CD14-positive monocyte (primary cell): ENCODE data around the gene P3H3. TPM values are rescaled to one million over a fixed set of nuclear protein-coding genes. Genes with fewer than 3 reads are reported as not detected.

ENCODE experiments used
- DNase-seq, 3 donors: peaks; one replicate each; pipeline ENCODE4 v3.0.0-alpha.2; 2011 to 2022
- H2AFZ ChIP-seq: 2 replicates; pipeline ENCODE4 v1.6.0; 2012; ENCODE audit warnings: mild to moderate bottlenecking, low read depth, low read length, inconsistent platforms; ENCODE audit not compliant: insufficient read depth, poor library complexity, severe bottlenecking
- H3K27ac ChIP-seq, 2 donors: 1 replicate in 1 of 2; 2 replicates in 1 of 2; pipeline ENCODE4 v1.5.1; 2012 to 2013; ENCODE audit warnings: low read length in 2 of 2, control low read depth in 1 of 2, inconsistent platforms in 1 of 2, low read depth in 1 of 2, mild to moderate bottlenecking in 1 of 2
- H3K27me3 ChIP-seq, 2 donors: one replicate each; pipeline versions ENCODE4 v1.6.0 to v1.6.1; 2011 to 2013; ENCODE audit warnings: low read length in 2 of 2; ENCODE audit not compliant: control insufficient read depth in 2 of 2, insufficient read depth in 2 of 2
- H3K36me3 ChIP-seq, 2 donors: replicated peaks in 1 of 2; 1 replicate in 1 of 2; 2 replicates in 1 of 2; pipeline versions ENCODE4 v1.5.1 to v1.6.1; 2012 to 2013; ENCODE audit warnings: low read length in 2 of 2, control low read depth in 1 of 2, inconsistent platforms in 1 of 2, mild to moderate bottlenecking in 1 of 2; ENCODE audit not compliant: insufficient read depth in 2 of 2, control insufficient read depth in 1 of 2
- H3K4me1 ChIP-seq, 2 donors: 1 replicate in 1 of 2; 2 replicates in 1 of 2; pipeline versions ENCODE4 v1.5.1 to v1.6.1; 2012 to 2013; ENCODE audit warnings: low read length in 2 of 2, control low read depth in 1 of 2, inconsistent platforms in 1 of 2, mild to moderate bottlenecking in 1 of 2, moderate library complexity in 1 of 2; ENCODE audit not compliant: insufficient read depth in 2 of 2, control insufficient read depth in 1 of 2
- H3K4me2 ChIP-seq: replicated peaks from 2 replicates; pipeline ENCODE3; 2012; ENCODE audit warnings: low read length, moderate library complexity, mild to moderate bottlenecking; ENCODE audit not compliant: poor library complexity, severe bottlenecking; ENCODE audit errors: extremely low read depth
- H3K4me3 ChIP-seq, 3 experiments: fragments of 200-600 bp in 1 of 3; sonication (generic) in 1 of 3; replicated peaks in 1 of 3; 1 replicate in 2 of 3; 2 replicates in 1 of 3; pipeline ENCODE4 v1.5.1; 2011 to 2013; ENCODE audit warnings: low read length in 3 of 3, mild to moderate bottlenecking in 3 of 3, control low read depth in 2 of 3, low read depth in 2 of 3, inconsistent platforms in 1 of 3, moderate library complexity in 1 of 3
- H3K79me2 ChIP-seq: 2 replicates; pipeline ENCODE4 v1.6.0; 2012; ENCODE audit warnings: mild to moderate bottlenecking, control low read depth, inconsistent platforms, low read length, moderate library complexity; ENCODE audit not compliant: insufficient read depth
- H3K9ac ChIP-seq: 2 replicates; pipeline ENCODE4 v1.6.0; 2017; ENCODE audit warnings: low read length, mild to moderate bottlenecking; ENCODE audit not compliant: insufficient read depth, poor library complexity, severe bottlenecking
- H3K9me3 ChIP-seq, 2 donors: replicated peaks in 1 of 2; 1 replicate in 1 of 2; 2 replicates in 1 of 2; pipeline versions ENCODE4 v1.5.1 to v1.6.1; 2012 to 2013; ENCODE audit warnings: low read length in 2 of 2, control low read depth in 1 of 2; ENCODE audit not compliant: control insufficient read depth in 1 of 2, insufficient read depth in 1 of 2
- H4K20me1 ChIP-seq: 2 replicates; pipeline ENCODE4 v1.6.0; 2012; ENCODE audit warnings: mild to moderate bottlenecking, low read length, control low read depth, moderate library complexity; ENCODE audit not compliant: insufficient read depth
- H3K27ac Mint-ChIP-seq, 7 donors: one replicate each; pipeline ENCODE4 v1.8.0; 2020; ENCODE audit warnings: mild to moderate bottlenecking in 7 of 7, mixed read lengths in 7 of 7, moderate library complexity in 6 of 7, inconsistent platforms in 2 of 7
- H3K27me3 Mint-ChIP-seq, 3 donors: one replicate each; pipeline ENCODE4 v1.8.0; 2021 to 2022; ENCODE audit warnings: low read depth in 3 of 3, mild to moderate bottlenecking in 3 of 3, mixed read lengths in 3 of 3, moderate library complexity in 3 of 3, inconsistent platforms in 1 of 3
- H3K36me3 Mint-ChIP-seq, 2 donors: one replicate each; pipeline ENCODE4 v1.8.0; 2020; ENCODE audit warnings: mixed read lengths in 2 of 2, inconsistent platforms in 1 of 2, mild to moderate bottlenecking in 1 of 2
- H3K4me1 Mint-ChIP-seq: one replicate; pipeline ENCODE4 v1.8.0; 2020; ENCODE audit warnings: mild to moderate bottlenecking, mixed read lengths
- H3K4me3 Mint-ChIP-seq, 2 donors: one replicate each; pipeline ENCODE4 v1.8.0; 2020; ENCODE audit warnings: mild to moderate bottlenecking in 2 of 2, mixed read lengths in 2 of 2, moderate library complexity in 1 of 2
- H3K9me3 Mint-ChIP-seq, 7 donors: one replicate each; pipeline ENCODE4 v1.8.0; 2020 to 2022; ENCODE audit warnings: mixed read lengths in 7 of 7, mild to moderate bottlenecking in 6 of 7, moderate library complexity in 6 of 7, inconsistent platforms in 2 of 7
- WGBS: methylation state at CpG from one replicate; pipeline ENCODE4 v1.1.5; 2013; ENCODE audit warnings: missing lambda C conversion rate; ENCODE audit not compliant: insufficient coverage; 5-methylcytosine and 5-hydroxymethylcytosine counted together
- intact Hi-C, 2 donors: fragments of 100-400 bp; cut with micrococcal nuclease; formaldehyde crosslinking; loops; one replicate each; pipeline versions ENCODE4 v1.15.0 to v1.15.1; 2023
- polyA plus RNA-seq, 3 donors: library from polyadenylated mRNA; depleted of rRNA in 1 of 3; unstranded in 2 of 3; stranded (reverse) in 1 of 3; fragments of 300-500 nt in 2 of 3; fragments of >200 nt in 1 of 3; fragmentation: Illumina TruSeq in 2 of 3; gene quantifications; 1 replicate in 2 of 3; 2 replicates in 1 of 3; pipeline ENCODE4 v1.2.3, GENCODE V29; 2012 to 2021
- TF ChIP-seq, protein P1 (sequence below): fragments of 200-600 bp; IDR thresholded peaks from one replicate; pipeline ENCODE4 v1.8.0; 2022; ENCODE audit warnings: antibody characterized with exemption, mild to moderate bottlenecking

P3H3 gene
- polyA plus RNA-seq, 3 donors, result 0.56 TPM; not detected in 2

DNA sequence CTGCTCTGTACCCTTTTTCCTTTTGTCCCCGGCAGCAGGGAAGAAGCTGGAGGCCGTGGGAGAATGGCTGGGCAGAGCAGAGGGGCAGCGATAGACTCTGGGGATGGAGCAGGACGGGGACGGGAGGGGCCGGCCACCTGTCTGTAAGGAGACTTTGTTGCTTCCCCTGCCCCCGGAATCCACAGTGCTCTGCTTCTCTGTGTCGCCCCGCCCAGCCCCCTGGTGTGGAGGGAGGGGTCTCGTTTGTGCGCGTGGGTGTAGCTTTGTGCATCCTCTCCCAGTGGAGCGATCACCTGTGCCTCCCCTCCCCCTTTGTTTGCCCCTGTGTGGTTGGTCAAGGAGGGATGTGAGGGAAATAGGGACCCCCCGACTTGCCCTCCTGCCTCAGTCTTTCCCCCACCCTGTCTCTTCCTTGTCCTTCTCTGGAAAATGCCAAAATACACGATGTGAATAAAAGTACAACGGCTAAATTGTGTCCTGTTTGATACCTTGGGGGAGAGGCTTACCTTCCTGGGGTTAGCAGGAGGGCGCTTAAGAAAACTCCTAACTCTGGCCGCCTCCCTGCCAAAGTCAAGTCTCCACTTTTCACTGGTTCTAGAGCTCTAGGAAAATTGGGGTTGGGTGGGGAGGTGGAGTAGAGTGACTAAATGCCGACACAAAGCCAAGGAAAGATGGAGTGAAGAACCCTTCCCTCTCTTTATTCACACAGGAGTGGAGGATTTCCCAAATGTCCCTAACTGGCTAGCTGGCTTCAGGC, 38.1 kb downstream of the P3H3 start:
- H3K4me1 ChIP-seq, result peaks cover 26 to 43% of the 10 kb centered on the region in 2 donors
- intact Hi-C loops, result loop anchor here in 1 of 2 donors (5.0 kb wide), 1 partner anchor 246 kb away; no protein-coding TSS in a partner anchor
- peaks cover 0 to 5% (median 3%) of the 10 kb centered on the region in 3 donors for H3K27me3 Mint-ChIP-seq
- peaks cover 62 to 78% of the 10 kb centered on the region in 2 donors for H3K36me3 Mint-ChIP-seq
- no peaks in the 10 kb centered on the region for H3K27me3 ChIP-seq
- peak overlapping the region; percentile 97 for H2AFZ ChIP-seq
- peak overlapping the region; percentile 92 for H3K4me3 Mint-ChIP-seq
- H3K4me3 ChIP-seq, result peak overlapping the region; percentile 41 to 97 (median 76)
- H3K9ac ChIP-seq, result peak overlapping the region; percentile 88
- no peaks in the 10 kb centered on the region for H3K9me3 Mint-ChIP-seq
- H3K4me1 Mint-ChIP-seq, result peaks cover 41% of the 10 kb centered on the region
- DNase-seq, result no peak
- H3K4me2 ChIP-seq, result peak overlapping the region; percentile 94
- TF ChIP-seq, protein P1, sequence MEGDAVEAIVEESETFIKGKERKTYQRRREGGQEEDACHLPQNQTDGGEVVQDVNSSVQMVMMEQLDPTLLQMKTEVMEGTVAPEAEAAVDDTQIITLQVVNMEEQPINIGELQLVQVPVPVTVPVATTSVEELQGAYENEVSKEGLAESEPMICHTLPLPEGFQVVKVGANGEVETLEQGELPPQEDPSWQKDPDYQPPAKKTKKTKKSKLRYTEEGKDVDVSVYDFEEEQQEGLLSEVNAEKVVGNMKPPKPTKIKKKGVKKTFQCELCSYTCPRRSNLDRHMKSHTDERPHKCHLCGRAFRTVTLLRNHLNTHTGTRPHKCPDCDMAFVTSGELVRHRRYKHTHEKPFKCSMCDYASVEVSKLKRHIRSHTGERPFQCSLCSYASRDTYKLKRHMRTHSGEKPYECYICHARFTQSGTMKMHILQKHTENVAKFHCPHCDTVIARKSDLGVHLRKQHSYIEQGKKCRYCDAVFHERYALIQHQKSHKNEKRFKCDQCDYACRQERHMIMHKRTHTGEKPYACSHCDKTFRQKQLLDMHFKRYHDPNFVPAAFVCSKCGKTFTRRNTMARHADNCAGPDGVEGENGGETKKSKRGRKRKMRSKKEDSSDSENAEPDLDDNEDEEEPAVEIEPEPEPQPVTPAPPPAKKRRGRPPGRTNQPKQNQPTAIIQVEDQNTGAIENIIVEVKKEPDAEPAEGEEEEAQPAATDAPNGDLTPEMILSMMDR, result no peak
- H3K27ac ChIP-seq, result peak overlapping the region; percentile 63 to 86
- H3K27ac Mint-ChIP-seq, result peak overlapping the region; percentile 64 to 95 (median 91)
- H3K9me3 ChIP-seq, result no peaks in the 10 kb centered on the region
- peaks cover 38% of the 10 kb centered on the region for H4K20me1 ChIP-seq
- peaks cover 38% of the 10 kb centered on the region for H3K79me2 ChIP-seq
- peaks cover 56 to 68% of the 10 kb centered on the region in 2 donors for H3K36me3 ChIP-seq
- WGBS, result 100% methylated on average over 2 of the region's 19 CpGs

GRCh38 chr12:6866920-6867412, 38.8 kb downstream of the P3H3 start:
- peak overlapping the region; percentile 94 for H3K4me2 ChIP-seq
- H3K4me1 Mint-ChIP-seq, result peaks cover 48% of the 10 kb centered on the region
- H3K27ac ChIP-seq, result peak overlapping the region; percentile 63 to 86
- peaks cover 0 to 5% (median 3%) of the 10 kb centered on the region in 3 donors for H3K27me3 Mint-ChIP-seq
- intact Hi-C loops, result loop anchor here in 1 of 2 donors (5.0 kb wide), 1 partner anchor 245 kb away; no protein-coding TSS in a partner anchor
- peak overlapping the region; percentile 41 to 97 (median 76) for H3K4me3 ChIP-seq
- H3K9me3 Mint-ChIP-seq, result no peaks in the 10 kb centered on the region
- no peaks in the 10 kb centered on the region for H3K9me3 ChIP-seq
- DNase-seq, result no peak
- H3K4me3 Mint-ChIP-seq, result peak overlapping the region; percentile 92
- H3K36me3 ChIP-seq, result peaks cover 50 to 64% of the 10 kb centered on the region in 2 donors
- peaks cover 44% of the 10 kb centered on the region for H4K20me1 ChIP-seq
- WGBS, result under 1% methylated on average over 29 of the region's 33 CpGs
- H2AFZ ChIP-seq, result peak overlapping the region; percentile 97
- TF ChIP-seq, protein P1, result no peak
- H3K4me1 ChIP-seq, result peaks cover 32 to 49% of the 10 kb centered on the region in 2 donors
- peaks cover 44% of the 10 kb centered on the region for H3K79me2 ChIP-seq
- H3K27me3 ChIP-seq, result no peaks in the 10 kb centered on the region
- peaks cover 57 to 72% of the 10 kb centered on the region in 2 donors for H3K36me3 Mint-ChIP-seq
- H3K9ac ChIP-seq, result peak overlapping the region; percentile 88
- H3K27ac Mint-ChIP-seq, result peak overlapping the region; percentile 82 to 95 (median 92)
